Measurements from ENCODE around the gene MEX3A. TPM values are rescaled to one million over a fixed set of nuclear protein-coding genes. Genes with fewer than 3 reads are reported as not detected.
"Not testable (repeated sequence)": the region's sequence is repeated elsewhere in the genome, so short reads cannot be mapped to it uniquely, and the experiment has no call there.

MEX3A gene
- total RNA-seq, 1 experiment from 2014 or later = 5.0 TPM

DNA sequence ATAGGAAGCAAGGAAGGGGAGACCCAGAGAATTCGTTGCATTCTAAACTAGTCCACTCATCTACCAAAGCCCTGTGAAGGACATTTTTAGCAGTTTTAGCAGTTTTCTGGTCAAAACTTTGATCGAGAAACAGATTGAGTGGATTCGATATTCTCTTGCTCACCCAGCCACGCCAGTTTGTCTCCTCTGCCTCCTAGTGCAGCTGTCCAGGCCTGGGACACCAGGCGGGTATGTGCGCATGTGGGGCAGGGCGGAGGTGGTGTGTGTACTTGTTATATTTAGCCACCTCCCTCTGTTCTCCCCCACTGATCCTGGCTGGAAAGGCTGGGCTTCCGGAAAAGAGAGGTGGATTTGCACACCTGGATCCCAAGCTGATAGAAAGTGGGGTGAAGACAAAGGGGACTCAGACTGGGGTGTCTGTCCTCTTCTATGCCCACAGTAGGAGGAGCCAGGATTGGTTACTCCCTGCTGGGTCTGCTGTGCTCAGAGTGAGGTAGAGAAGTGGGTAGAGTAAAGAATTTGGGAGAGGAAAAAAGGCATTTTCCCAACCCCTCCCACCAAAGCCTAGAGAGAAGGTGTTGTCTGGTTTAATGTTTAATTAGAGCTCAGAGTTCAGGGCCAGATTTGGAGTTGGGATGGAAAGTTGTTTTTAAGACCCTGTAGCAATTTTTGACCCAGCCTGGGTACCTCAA is 36.1 kb upstream of the MEX3A start:
- intact Hi-C loops (cut with micrococcal nuclease; ENCODE audit: unreplicated experiment) = no loop called here
- BruUV-seq (replicated peaks) = no TSS peak
- H3K27me3 Mint-ChIP-seq (ENCODE audit: unreplicated experiment) = no peaks in the 10 kb centered on the region
- TF ChIP-seq, protein P1, sequence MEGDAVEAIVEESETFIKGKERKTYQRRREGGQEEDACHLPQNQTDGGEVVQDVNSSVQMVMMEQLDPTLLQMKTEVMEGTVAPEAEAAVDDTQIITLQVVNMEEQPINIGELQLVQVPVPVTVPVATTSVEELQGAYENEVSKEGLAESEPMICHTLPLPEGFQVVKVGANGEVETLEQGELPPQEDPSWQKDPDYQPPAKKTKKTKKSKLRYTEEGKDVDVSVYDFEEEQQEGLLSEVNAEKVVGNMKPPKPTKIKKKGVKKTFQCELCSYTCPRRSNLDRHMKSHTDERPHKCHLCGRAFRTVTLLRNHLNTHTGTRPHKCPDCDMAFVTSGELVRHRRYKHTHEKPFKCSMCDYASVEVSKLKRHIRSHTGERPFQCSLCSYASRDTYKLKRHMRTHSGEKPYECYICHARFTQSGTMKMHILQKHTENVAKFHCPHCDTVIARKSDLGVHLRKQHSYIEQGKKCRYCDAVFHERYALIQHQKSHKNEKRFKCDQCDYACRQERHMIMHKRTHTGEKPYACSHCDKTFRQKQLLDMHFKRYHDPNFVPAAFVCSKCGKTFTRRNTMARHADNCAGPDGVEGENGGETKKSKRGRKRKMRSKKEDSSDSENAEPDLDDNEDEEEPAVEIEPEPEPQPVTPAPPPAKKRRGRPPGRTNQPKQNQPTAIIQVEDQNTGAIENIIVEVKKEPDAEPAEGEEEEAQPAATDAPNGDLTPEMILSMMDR (IDR thresholded peaks at IDR 0.05; ENCODE audit: unreplicated experiment) = no peak
- H3K4me3 Mint-ChIP-seq (ENCODE audit: low read depth, unreplicated experiment) = peak overlapping the region; percentile 82
- H3K4me1 Mint-ChIP-seq (ENCODE audit: low read depth, unreplicated experiment) = peaks cover 68% of the 10 kb centered on the region
- CTCF ChIA-PET = interaction anchor here (0.6 to 4.6 kb wide), 4 partner anchors 8 to 24 kb away, joined by 4 to 32 read pairs (median 14); no protein-coding TSS in a partner anchor
- H3K9me3 Mint-ChIP-seq (ENCODE audit: low read depth, unreplicated experiment) = no peaks in the 10 kb centered on the region
- H3K36me3 Mint-ChIP-seq (ENCODE audit: insufficient read depth, unreplicated experiment) = peaks cover 95% of the 10 kb centered on the region
- DNase-seq = peak; percentile 69
- H3K27ac Mint-ChIP-seq (ENCODE audit: unreplicated experiment) = peak overlapping the region; percentile 60

DNA sequence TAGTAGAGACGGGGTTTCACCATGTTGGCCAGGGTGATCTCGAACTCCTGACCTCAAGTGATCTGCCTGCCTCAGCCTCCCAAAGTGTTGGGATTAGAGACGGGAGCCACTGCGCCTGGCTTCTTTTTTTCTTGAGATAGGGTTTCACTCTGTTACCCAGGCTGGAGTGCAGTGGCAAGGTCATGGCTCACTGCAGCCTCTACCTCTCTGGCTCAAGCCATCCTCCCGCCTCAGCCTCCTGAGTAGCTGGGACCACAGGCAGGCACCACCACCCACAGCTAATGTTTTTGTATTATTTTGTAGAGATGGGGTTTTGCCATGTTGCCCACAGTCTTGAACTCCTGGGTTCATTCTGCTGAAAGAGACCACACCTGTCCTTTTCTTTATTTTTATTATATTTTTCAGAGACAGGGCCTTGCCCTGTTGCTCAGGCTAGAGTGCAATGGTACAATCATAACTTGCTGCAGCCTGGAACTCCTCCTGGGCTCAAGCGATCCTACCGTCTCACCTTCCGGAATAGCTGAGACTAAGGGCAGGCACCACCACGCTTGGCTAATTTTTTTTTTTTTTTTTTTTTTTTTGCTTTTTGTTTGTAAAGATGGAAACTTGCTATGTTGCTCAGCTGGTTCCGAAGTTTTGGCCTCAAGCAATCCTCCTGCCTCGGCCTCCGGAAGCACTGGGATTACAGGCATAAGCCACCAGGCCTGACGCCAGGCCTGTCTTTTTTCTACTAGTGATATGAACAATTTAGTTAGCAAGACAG is 35.3 kb upstream of the MEX3A start:
- Mint-ChIP-seq H3K27me3 (ENCODE audit: unreplicated experiment) (no peaks in the 10 kb centered on the region), H3K27ac (ENCODE audit: unreplicated experiment) (peak overlapping the region; percentile 60), H3K4me3 (ENCODE audit: low read depth, unreplicated experiment) (peak overlapping the region; percentile 82), H3K9me3 (ENCODE audit: low read depth, unreplicated experiment) (no peaks in the 10 kb centered on the region), H3K4me1 (ENCODE audit: low read depth, unreplicated experiment) (peaks cover 68% of the 10 kb centered on the region), H3K36me3 (ENCODE audit: insufficient read depth, unreplicated experiment) (peaks cover 93% of the 10 kb centered on the region)
- TSS peak; percentile 58 for BruUV-seq (replicated peaks)
- CTCF ChIA-PET = interaction anchor here (0.6 to 4.6 kb wide), 4 partner anchors 9 to 268 kb away, joined by 3 to 32 read pairs (median 6); no protein-coding TSS in a partner anchor
- TF ChIP-seq, protein P1 (IDR thresholded peaks at IDR 0.05; ENCODE audit: unreplicated experiment) = no peak
- intact Hi-C loops (cut with micrococcal nuclease; ENCODE audit: unreplicated experiment) = no loop called here
- DNase-seq = no peak

DNA sequence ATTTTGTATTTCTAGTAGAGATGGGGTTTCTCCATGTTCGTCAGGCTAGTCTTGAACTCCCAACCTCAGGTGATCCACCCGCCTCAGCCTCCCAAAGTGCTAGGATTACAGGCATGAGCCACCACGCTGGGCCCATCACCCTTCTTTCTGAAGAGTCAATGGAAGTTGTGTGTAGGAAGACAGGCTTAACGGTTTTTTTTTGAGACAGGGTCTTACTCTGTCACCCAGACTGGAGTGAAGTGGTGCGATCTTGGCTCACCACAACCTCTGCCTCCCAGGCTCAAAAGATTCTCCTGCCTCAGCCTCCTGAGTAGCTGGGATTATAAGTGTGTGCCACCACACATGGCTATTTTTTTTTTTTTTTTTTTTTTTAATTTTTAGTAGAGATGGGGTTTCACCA is 34.5 kb upstream of the MEX3A start:
- intact Hi-C loops (cut with micrococcal nuclease; ENCODE audit: unreplicated experiment); H3K27me3 Mint-ChIP-seq (ENCODE audit: unreplicated experiment); DNase-seq; H3K9me3 Mint-ChIP-seq (ENCODE audit: low read depth, unreplicated experiment): not testable (repeated sequence)
- Mint-ChIP-seq H3K27ac (ENCODE audit: unreplicated experiment) (peak overlapping the region; percentile 85), H3K4me3 (ENCODE audit: low read depth, unreplicated experiment) (peak overlapping the region; percentile 82), H3K36me3 (ENCODE audit: insufficient read depth, unreplicated experiment) (peaks cover 86% of the 10 kb centered on the region), H3K4me1 (ENCODE audit: low read depth, unreplicated experiment) (peaks cover 65% of the 10 kb centered on the region)
- TSS peak; percentile 17 for BruUV-seq (replicated peaks)
- CTCF ChIA-PET = interaction anchor here (0.6 to 3.2 kb wide), 6 partner anchors 10 to 269 kb away, joined by 3 to 25 read pairs (median 7); no protein-coding TSS in a partner anchor

DNA sequence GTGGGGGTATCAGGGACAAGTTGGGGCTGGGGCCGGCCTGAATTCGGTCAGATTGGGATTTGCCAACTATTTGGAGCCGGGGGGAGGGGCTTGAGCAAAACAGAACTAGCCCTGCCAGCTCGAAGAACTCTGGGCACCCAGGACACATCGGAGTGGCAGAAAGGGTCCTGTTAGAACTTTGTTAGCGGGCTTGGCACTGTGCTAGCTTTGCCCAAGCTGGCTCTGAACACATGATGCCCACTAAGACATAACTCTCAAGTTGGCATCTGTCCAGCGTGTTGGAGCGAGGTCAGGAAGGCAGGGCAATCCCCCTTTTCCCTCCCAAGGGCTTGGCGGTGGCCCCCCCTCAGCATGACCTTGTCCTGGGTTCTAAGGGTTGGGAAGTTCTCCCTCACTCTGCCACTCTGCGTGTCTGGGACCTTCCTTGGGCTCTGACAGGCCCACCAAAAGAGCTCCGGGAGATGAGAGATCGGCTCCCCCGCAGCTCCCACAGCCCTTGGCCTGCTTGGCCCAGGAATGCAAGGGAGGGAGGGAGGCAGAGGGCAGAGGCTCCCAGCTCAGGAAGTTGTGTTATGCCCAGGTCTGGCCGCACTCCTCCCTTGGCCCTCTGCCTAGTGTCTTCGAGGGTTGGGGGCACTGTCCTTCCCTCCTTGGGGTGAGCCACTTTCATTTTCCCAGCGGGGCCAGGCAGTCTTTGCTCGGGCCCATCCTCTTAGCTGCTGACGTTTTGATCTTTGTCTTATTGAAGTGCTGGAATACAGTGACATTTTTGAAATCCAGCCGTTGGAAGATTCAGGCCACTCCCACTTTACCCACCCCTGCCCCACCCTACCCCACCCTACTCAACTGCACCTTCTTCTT is 33.5 kb upstream of the MEX3A start:
- Mint-ChIP-seq H3K27me3 (ENCODE audit: unreplicated experiment) (no peaks in the 10 kb centered on the region), H3K36me3 (ENCODE audit: insufficient read depth, unreplicated experiment) (peaks cover 76% of the 10 kb centered on the region), H3K27ac (ENCODE audit: unreplicated experiment) (peak overlapping the region; percentile 85), H3K9me3 (ENCODE audit: low read depth, unreplicated experiment) (no peaks in the 10 kb centered on the region), H3K4me1 (ENCODE audit: low read depth, unreplicated experiment) (peaks cover 55% of the 10 kb centered on the region), H3K4me3 (ENCODE audit: low read depth, unreplicated experiment) (peak overlapping the region; percentile 82)
- peak; percentile 55 for DNase-seq
- intact Hi-C loops (cut with micrococcal nuclease; ENCODE audit: unreplicated experiment) = no loop called here
- TSS peak; percentile 39 for BruUV-seq (replicated peaks)
- TF ChIP-seq, protein P1 (IDR thresholded peaks at IDR 0.05; ENCODE audit: unreplicated experiment) = no peak
- CTCF ChIA-PET = interaction anchor here (1.0 to 3.2 kb wide), 5 partner anchors 9 to 19 kb away, joined by 3 to 25 read pairs (median 8); no protein-coding TSS in a partner anchor

Data from Calu3 (cell line).